NCI-H1930 (cell line): ENCODE measurements around the gene CD1E.
"Not testable (repeated sequence)": the region's sequence is repeated elsewhere in the genome, so short reads cannot be mapped to it uniquely, and the experiment has no call there.

ENCODE experiments used
- DNase-seq, 2 experiments: peaks; one replicate each; lab custom pipeline; 2025; lab: John Stamatoyannopoulos, UW

Gene CD1E

GRCh38 chr1:158362941-158363340, 9.2 kb downstream of the CD1E start:
- no peak for DNase-seq

GRCh38 chr1:158366783-158367182, 13.1 kb downstream of the CD1E start:
- DNase-seq = no peak

- DNase-seq = no peak
These were observed 17.7 kb downstream of the CD1E start for GRCh38 chr1:158371188-158371953.

DNA sequence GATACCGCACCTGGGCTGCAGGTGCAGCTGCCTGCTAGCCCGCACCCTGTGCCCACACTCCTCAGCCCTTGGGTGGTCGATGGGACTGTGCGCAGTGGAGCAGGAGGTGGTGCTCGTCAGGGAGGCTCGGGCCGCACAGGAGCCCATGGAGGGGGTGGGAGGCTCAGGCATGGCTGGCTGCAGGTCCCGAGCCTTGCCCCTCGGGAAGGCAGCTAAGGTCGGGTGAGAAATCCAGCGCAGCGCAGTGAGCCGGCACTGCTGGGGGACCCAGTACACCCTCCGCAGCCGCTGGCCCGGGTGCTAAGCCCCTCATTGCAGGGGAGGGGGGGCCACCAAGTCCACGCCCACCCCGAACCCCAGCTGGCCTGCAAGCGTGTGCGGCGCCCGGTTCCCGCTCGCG, 20.4 kb downstream of the CD1E start:
- DNase-seq = not testable (repeated sequence)

DNA sequence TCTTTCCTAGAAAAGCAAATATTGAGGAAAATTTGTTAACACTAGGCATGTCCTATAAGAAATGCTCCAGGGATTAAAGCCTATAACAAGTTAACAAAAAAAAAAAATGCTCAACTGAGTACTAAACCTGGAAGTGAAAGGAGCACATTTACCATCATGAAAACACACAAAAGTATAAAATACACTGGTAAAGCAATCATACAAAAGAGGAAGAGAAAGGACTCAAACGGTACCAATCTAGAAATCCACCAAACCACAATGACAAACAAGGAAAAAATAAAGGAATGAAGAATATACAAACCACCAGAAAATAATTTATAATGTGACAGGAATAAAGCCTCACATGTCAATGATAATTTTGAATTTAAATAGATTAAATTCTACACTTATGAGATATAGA, 21.2 kb downstream of the CD1E start:
- no peak for DNase-seq

DNA sequence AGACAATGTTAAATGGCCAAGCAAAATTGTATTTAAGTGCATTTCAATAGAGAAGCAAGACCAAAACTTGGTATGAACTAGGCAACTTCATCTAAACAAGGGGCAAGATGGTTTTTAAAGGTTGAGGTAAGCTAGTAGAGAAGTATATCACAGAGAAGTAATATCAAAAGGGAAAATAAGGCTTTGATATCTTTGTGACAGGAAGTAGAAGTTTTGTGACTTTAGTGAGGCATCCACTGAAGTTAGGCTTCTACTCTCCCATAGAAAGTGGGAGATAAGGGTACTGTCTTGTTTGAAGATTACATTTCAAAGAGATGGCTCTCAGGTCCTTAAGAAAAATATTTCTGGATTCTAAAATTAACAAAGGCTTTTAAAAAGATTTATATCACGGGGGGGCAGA, 36.6 kb downstream of the CD1E start:
- DNase-seq = no peak

DNA sequence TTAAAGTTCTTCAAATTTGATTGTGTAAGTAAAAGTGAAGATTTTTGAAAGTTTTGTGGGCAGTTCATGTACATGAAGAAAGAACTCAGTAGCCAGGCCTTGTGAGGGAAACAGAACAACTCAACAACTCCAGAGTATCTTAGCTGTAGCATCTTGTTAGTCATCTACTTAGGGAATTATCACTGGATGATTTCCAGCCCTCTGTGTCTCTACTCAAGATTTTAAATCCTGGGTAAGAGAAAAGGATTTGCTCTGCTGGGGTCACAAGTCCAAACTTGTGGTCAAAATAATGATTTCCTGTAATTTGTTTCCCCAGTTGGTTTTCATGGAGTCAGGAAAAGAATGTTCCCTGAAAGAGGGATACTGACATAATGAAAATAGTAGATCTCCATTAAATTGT, 37.4 kb downstream of the CD1E start:
- DNase-seq = no peak

GRCh38 chr1:158393476-158393875, 39.8 kb downstream of the CD1E start:
- no peak for DNase-seq

GRCh38 chr1:158396646-158397045, 43.0 kb downstream of the CD1E start:
- no peak for DNase-seq

GRCh38 chr1:158398818-158399514, 45.3 kb downstream of the CD1E start, which contains the start of gene OR10T2:
OR10T2 (minus strand) TSS chr1:158399466; CDS start chr1:158399466, 0 bp downstream.
- no peak for DNase-seq

GRCh38 chr1:158400871-158401270, 47.2 kb downstream of the CD1E start:
- no peak for DNase-seq

DNA sequence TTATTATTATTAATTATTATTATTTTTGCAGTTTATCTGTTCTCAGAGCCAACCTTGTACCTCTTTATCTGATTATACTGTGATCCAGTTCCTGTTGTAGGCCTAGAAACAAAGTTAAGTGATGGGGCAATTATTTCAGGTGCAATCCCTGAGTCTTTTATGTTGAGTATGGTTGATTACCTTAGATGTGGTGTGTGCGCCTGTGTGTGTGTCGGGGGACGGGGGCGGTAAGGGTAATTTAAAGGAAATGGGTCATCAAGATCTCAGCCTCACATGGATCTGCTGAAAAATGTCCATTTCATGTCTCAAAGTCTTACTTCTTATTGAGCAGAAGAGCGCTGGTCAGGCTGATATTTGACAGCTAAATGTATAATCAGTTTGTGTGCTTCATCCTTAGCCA, 53.4 kb downstream of the CD1E start:
- no peak for DNase-seq
